Endothelial cell of umbilical vein (primary cell): ENCODE measurements around the gene EML4. TPM values are rescaled to one million over a fixed set of nuclear protein-coding genes. Genes with fewer than 3 reads are reported as not detected.

ENCODE experiments used
- BruUV-seq: library from RNA; stranded (reverse); fragments of 400-500 nt; replicated peaks from 2 replicates; lab custom pipeline; 2021; lab: Mats Ljungman, UMichigan
- CTCF ChIA-PET: fragments of 300-600, 350-600 bp; sonication (Branson Sonifier 250); formaldehyde crosslinking; loops from one replicate; lab custom pipeline; 2021; ENCODE audit warnings: antibody characterized with exemption, inconsistent platforms; lab: Charles Lee
- POLR2A ChIA-PET: fragments of 300-600, 350-600 bp; sonication (Branson Sonifier 250); formaldehyde crosslinking; loops from one replicate; lab custom pipeline; 2021; ENCODE audit warnings: antibody characterized with exemption, inconsistent platforms; lab: Charles Lee
- DNase-seq: peaks from one replicate; pipeline ENCODE4 v3.0.0-alpha.2; 2011; ENCODE audit warnings: low read depth, low spot score
- FAIRE-seq: peaks from 2 replicates; lab custom pipeline; 2011; peaks lifted over from hg19 to GRCh38; lab: Jason Lieb, UNC
- H2AFZ ChIP-seq: 2 replicates; pipeline ENCODE4 v1.6.0; 2012; ENCODE audit warnings: low read depth, low read length, control low read depth, inconsistent platforms
- H3K27ac ChIP-seq: 2 replicates; pipeline ENCODE4 v1.5.1; 2011; ENCODE audit warnings: low read depth, mild to moderate bottlenecking, control low read depth, low read length, moderate library complexity; ENCODE audit not compliant: insufficient read depth
- H3K27me3 ChIP-seq, 2 experiments: 2 replicates each; pipeline versions ENCODE4 v1.6.0 to v1.6.1; 2011; ENCODE audit warnings: low read length in 2 of 2, mixed read lengths in 1 of 2; ENCODE audit not compliant: control insufficient read depth in 2 of 2, insufficient read depth in 2 of 2
- H3K36me3 ChIP-seq, 2 experiments: 2 replicates in 1 of 2; 3 replicates in 1 of 2; pipeline ENCODE4 v1.5.1; 2011; ENCODE audit warnings: low read length in 2 of 2, mild to moderate bottlenecking in 1 of 2, moderate library complexity in 1 of 2; ENCODE audit not compliant: control insufficient read depth in 2 of 2, insufficient read depth in 2 of 2; ENCODE audit errors: extremely low read depth in 1 of 2
- H3K4me1 ChIP-seq: 3 replicates; pipeline ENCODE4 v1.5.1; 2011; ENCODE audit warnings: mild to moderate bottlenecking, low read length; ENCODE audit not compliant: control insufficient read depth, insufficient read depth; ENCODE audit errors: extremely low read depth
- H3K4me2 ChIP-seq: 2 replicates; pipeline ENCODE4 v1.6.1; 2011; ENCODE audit warnings: low read length, control low read depth, mixed read lengths; ENCODE audit not compliant: insufficient read depth
- H3K4me3 ChIP-seq, 3 experiments: fragments of 200-600 bp in 1 of 3; sonication (generic), shearing (Covaris generic) in 1 of 3; replicated peaks in 1 of 3; 2 replicates each; pipeline ENCODE4 v1.5.1; 2011 to 2016; ENCODE audit warnings: control low read depth in 3 of 3, low read length in 3 of 3, mild to moderate bottlenecking in 2 of 3, inconsistent platforms in 1 of 3, low read depth in 1 of 3, moderate library complexity in 1 of 3; ENCODE audit not compliant: insufficient read depth in 1 of 3
- H3K79me2 ChIP-seq: 2 replicates; pipeline ENCODE4 v1.6.0; 2012; ENCODE audit warnings: low read length, inconsistent platforms; ENCODE audit not compliant: control insufficient read depth, insufficient read depth
- H3K9ac ChIP-seq: replicated peaks from 2 replicates; pipeline ENCODE3; 2011; ENCODE audit warnings: low read length, control low read depth; ENCODE audit not compliant: insufficient read depth; ENCODE audit errors: extremely low read depth
- H3K9me1 ChIP-seq: replicated peaks from 3 replicates; pipeline ENCODE4 v1.6.0; 2011; ENCODE audit warnings: mild to moderate bottlenecking, low read length; ENCODE audit not compliant: control insufficient read depth, insufficient read depth; ENCODE audit errors: extremely low read depth
- H3K9me3 ChIP-seq: replicated peaks from 2 replicates; pipeline ENCODE4 v1.5.1; 2012; ENCODE audit warnings: low read length, inconsistent platforms; ENCODE audit not compliant: control insufficient read depth, insufficient read depth
- H4K20me1 ChIP-seq: replicated peaks from 2 replicates; pipeline ENCODE3; 2011; ENCODE audit warnings: mild to moderate bottlenecking, low read length; ENCODE audit not compliant: control insufficient read depth, insufficient read depth; ENCODE audit errors: extremely low read depth
- CTCF ChIP-seq, 2 donors: IDR thresholded peaks; 1 replicate in 1 of 2; 2 replicates in 1 of 2; pipeline ENCODE4 v1.5.1; 2011; ENCODE audit warnings: low read length in 2 of 2, mild to moderate bottlenecking in 2 of 2, moderate library complexity in 2 of 2, control low read depth in 1 of 2, inconsistent platforms in 1 of 2, low read depth in 1 of 2; ENCODE audit not compliant: insufficient read depth in 1 of 2; ENCODE audit errors: extremely low read depth in 1 of 2
- EZH2 ChIP-seq: IDR thresholded peaks from 2 replicates; pipeline ENCODE4 v1.6.1; 2012; ENCODE audit warnings: borderline replicate concordance, low read depth, mild to moderate bottlenecking, moderate library complexity, low read length, inconsistent platforms; ENCODE audit not compliant: severe bottlenecking
- FOS ChIP-seq: IDR thresholded peaks from 2 replicates; pipeline ENCODE4 v1.6.1; 2011; ENCODE audit warnings: mild to moderate bottlenecking, low read length, moderate library complexity, borderline replicate concordance; ENCODE audit not compliant: insufficient read depth
- GATA2 ChIP-seq: IDR thresholded peaks from 2 replicates; pipeline ENCODE4 v1.7.0; 2011; ENCODE audit warnings: low read depth, mild to moderate bottlenecking, moderate library complexity, mixed read lengths, low read length; ENCODE audit not compliant: insufficient read length, insufficient read depth
- JUN ChIP-seq: IDR thresholded peaks from 2 replicates; pipeline ENCODE4 v1.6.1; 2011; ENCODE audit warnings: borderline replicate concordance, low read depth; ENCODE audit not compliant: insufficient read length, insufficient read depth
- MAX ChIP-seq: IDR thresholded peaks from 2 replicates; pipeline ENCODE4 v1.6.1; 2011; ENCODE audit not compliant: insufficient read depth, insufficient read length
- MYC ChIP-seq: IDR thresholded peaks from one replicate; pipeline ENCODE4 v1.6.1; 2011; ENCODE audit warnings: mild to moderate bottlenecking, low read depth, low read length
- POLR2A ChIP-seq: IDR thresholded peaks from 2 replicates; pipeline ENCODE4 v1.6.1; 2012; ENCODE audit warnings: low read depth, mild to moderate bottlenecking, control low read depth, low read length
- POLR2AphosphoS5 ChIP-seq: IDR thresholded peaks from 2 replicates; pipeline ENCODE4 v1.6.1; 2012; ENCODE audit warnings: low read depth, mild to moderate bottlenecking, control low read depth, low read length, moderate library complexity; ENCODE audit not compliant: insufficient read depth
- dilution Hi-C: fragments of 300-500 bp; cut with MboI; formaldehyde crosslinking; loops from one replicate; pipeline ENCODE4 v1.15.0; 2019; ENCODE audit warnings: low sequenced_read_pairs; ENCODE audit not compliant: extremely low pct_ligation_motif_present
- intact Hi-C: fragments of 100-400 bp; cut with micrococcal nuclease; formaldehyde crosslinking; loops from one replicate; pipeline ENCODE4 v1.10.0; 2022
- polyA plus RNA-seq, 4 experiments: library from polyadenylated mRNA; depleted of rRNA in 3 of 4; stranded (reverse) in 3 of 4; unstranded in 1 of 4; fragments of >200 nt; gene quantifications; 2 replicates each; pipeline versions ENCODE4 v1.2.1 to v1.2.3, GENCODE V29; 2011 to 2012; ENCODE audit warnings: missing spikeins in 1 of 4
- total RNA-seq: library from RNA; stranded (reverse); gene quantifications from 2 replicates; pipeline ENCODE4 v1.2.3, GENCODE V29; 2021

Gene EML4
- total and polyA plus RNA-seq, 2 donors (not counting 3 experiments of a cell fraction or from before 2014, with no cell fraction given), result 13.3 to 32.0 TPM

- H3K36me3 ChIP-seq, result no peaks in the 10 kb centered on the region
- peaks cover 4% of the 10 kb centered on the region for H3K79me2 ChIP-seq
- no peaks in the 10 kb centered on the region for H3K9me1 ChIP-seq
- CTCF ChIA-PET, result interaction anchor here (1.7 kb wide), 1 partner anchor 129 kb away, joined by 4 read pairs; no protein-coding TSS in a partner anchor
- H3K9me3 ChIP-seq, result no peaks in the 10 kb centered on the region
- POLR2A ChIA-PET, result no interaction called here
- no peak overlapping the region for H3K4me2 ChIP-seq
- H4K20me1 ChIP-seq, result no peaks in the 10 kb centered on the region
- intact Hi-C loops (no loop called here), dilution Hi-C loops (no loop called here)
- no peak overlapping the region for H2AFZ ChIP-seq
- BruUV-seq, result no TSS peak
- FAIRE-seq (no peak), DNase-seq (no peak)
- H3K27ac ChIP-seq, result no peak overlapping the region
- no peaks in the 10 kb centered on the region for H3K27me3 ChIP-seq
- no peak overlapping the region for H3K4me3 ChIP-seq
- H3K4me1 ChIP-seq, result peaks cover 9% of the 10 kb centered on the region
- TF ChIP-seq JUN (no peak), EZH2 (no peak), POLR2A (no peak), CTCF (IDR thresholded peaks at IDR 0.05; ENCODE audit: extremely low read depth in 1 of 2, insufficient read depth in 1 of 2, low read depth in 1 of 2, low read length in 2 of 2) (no peak), MAX (no peak), POLR2AphosphoS5 (no peak), FOS (no peak), GATA2 (no peak), MYC (no peak)
- no peak overlapping the region for H3K9ac ChIP-seq
Measured at GRCh38 chr2:42199002-42199401, 29.8 kb downstream of the EML4 start.
